PC-9 (cell line): ENCODE results near the gene GNL1. TPM values are rescaled to one million over a fixed set of nuclear protein-coding genes. Genes with fewer than 3 reads are reported as not detected.
A peak's percentile ranks its signal among the peaks of the same experiment; 100 is the strongest.

Experiments used
- BruUV-seq: library from RNA; stranded (reverse); fragments of 400-500 nt; replicated peaks from 2 replicates; lab custom pipeline; 2021; lab: Mats Ljungman, UMichigan
- CTCF ChIA-PET: fragments of 300-600 bp; sonication (Branson Sonifier 250); formaldehyde crosslinking; loops from one replicate; lab custom pipeline; 2022; ENCODE audit warnings: antibody characterized with exemption; lab: Charles Lee
- POLR2A ChIA-PET: fragments of 300-600 bp; sonication (Branson Sonifier 250); formaldehyde crosslinking; loops from one replicate; lab custom pipeline; 2022; ENCODE audit warnings: antibody characterized with exemption; ENCODE audit not compliant: unreplicated experiment; lab: Charles Lee
- DNase-seq, 2 experiments: peaks; one replicate each; pipeline versions ENCODE4 v3.0.0 to v3.0.0-alpha.2; 2015 to 2022; ENCODE audit warnings: mixed read lengths in 1 of 2
- H2AFZ ChIP-seq: fragments of 200-600 bp; sonication (generic); 2 replicates; pipeline ENCODE4 v1.8.1; 2017; ENCODE audit warnings: antibody characterized with exemption
- H3F3A ChIP-seq: fragments of 200-600 bp; sonication (generic); 2 replicates; pipeline ENCODE4 v1.8.1; 2017; ENCODE audit warnings: antibody characterized with exemption, mild to moderate bottlenecking, low read depth; ENCODE audit not compliant: insufficient read depth
- H3K27ac ChIP-seq: fragments of 200-600 bp; sonication (generic); 2 replicates; pipeline ENCODE4 v1.6.1; 2016; ENCODE audit warnings: mixed run types
- H3K27me3 ChIP-seq: fragments of 200-600 bp; sonication (generic); 2 replicates; pipeline ENCODE4 v1.6.1; 2016; ENCODE audit warnings: low read depth, mixed run types; ENCODE audit not compliant: insufficient read depth
- H3K36me3 ChIP-seq: fragments of 200-600 bp; sonication (generic); 2 replicates; pipeline ENCODE4 v1.6.1; 2016; ENCODE audit warnings: low read depth, mixed run types
- H3K4me1 ChIP-seq: fragments of 200-600 bp; sonication (generic); replicated peaks from 2 replicates; pipeline ENCODE4 v1.6.1; 2016; ENCODE audit warnings: mixed run types; ENCODE audit not compliant: insufficient read depth
- H3K4me2 ChIP-seq: fragments of 200-600 bp; sonication (generic); 2 replicates; pipeline ENCODE4 v1.6.1; 2017; ENCODE audit warnings: mixed run types
- H3K4me3 ChIP-seq: fragments of 200-600 bp; sonication (generic); 2 replicates; pipeline ENCODE4 v1.6.1; 2016; ENCODE audit warnings: mixed run types
- H3K79me2 ChIP-seq: fragments of 200-600 bp; sonication (generic); 2 replicates; pipeline ENCODE4 v1.6.1; 2017; ENCODE audit warnings: low read depth, mixed run types
- H3K9me2 ChIP-seq: fragments of 200-600 bp; sonication (generic); 2 replicates; pipeline ENCODE4 v1.8.1; 2017; ENCODE audit warnings: mild to moderate bottlenecking; ENCODE audit not compliant: insufficient read depth
- H3K9me3 ChIP-seq: fragments of 200-600 bp; sonication (generic); 2 replicates; pipeline ENCODE4 v1.8.1; 2016; ENCODE audit warnings: low read depth; ENCODE audit not compliant: insufficient read depth
- H4K20me1 ChIP-seq: fragments of 200-600 bp; sonication (generic); 2 replicates; pipeline ENCODE4 v1.8.1; 2017; ENCODE audit not compliant: insufficient read depth
- EZH2 ChIP-seq: fragments of 200-600 bp; sonication (generic); IDR thresholded peaks from 2 replicates; pipeline ENCODE4 v1.8.0; 2017; ENCODE audit warnings: antibody characterized with exemption, low read depth
- intact Hi-C: fragments of 100-400 bp; cut with micrococcal nuclease; formaldehyde crosslinking; loops from one replicate; pipeline ENCODE4 v1.10.0; 2022; ENCODE audit not compliant: unreplicated experiment
- total RNA-seq: library from RNA; stranded (reverse); gene quantifications from 2 replicates; pipeline ENCODE4 v1.2.3, GENCODE V29; 2021
- TF ChIP-seq, protein P1 (sequence below): fragments of 200-600 bp; sonication (generic); conservative IDR thresholded peaks from 2 replicates; pipeline ENCODE4 v1.6.1; 2017; ENCODE audit warnings: mixed run types, antibody characterized with exemption, mild to moderate bottlenecking, moderate library complexity

Gene GNL1
- total RNA-seq, 1 experiment from 2014 or later, result 114 TPM

DNA sequence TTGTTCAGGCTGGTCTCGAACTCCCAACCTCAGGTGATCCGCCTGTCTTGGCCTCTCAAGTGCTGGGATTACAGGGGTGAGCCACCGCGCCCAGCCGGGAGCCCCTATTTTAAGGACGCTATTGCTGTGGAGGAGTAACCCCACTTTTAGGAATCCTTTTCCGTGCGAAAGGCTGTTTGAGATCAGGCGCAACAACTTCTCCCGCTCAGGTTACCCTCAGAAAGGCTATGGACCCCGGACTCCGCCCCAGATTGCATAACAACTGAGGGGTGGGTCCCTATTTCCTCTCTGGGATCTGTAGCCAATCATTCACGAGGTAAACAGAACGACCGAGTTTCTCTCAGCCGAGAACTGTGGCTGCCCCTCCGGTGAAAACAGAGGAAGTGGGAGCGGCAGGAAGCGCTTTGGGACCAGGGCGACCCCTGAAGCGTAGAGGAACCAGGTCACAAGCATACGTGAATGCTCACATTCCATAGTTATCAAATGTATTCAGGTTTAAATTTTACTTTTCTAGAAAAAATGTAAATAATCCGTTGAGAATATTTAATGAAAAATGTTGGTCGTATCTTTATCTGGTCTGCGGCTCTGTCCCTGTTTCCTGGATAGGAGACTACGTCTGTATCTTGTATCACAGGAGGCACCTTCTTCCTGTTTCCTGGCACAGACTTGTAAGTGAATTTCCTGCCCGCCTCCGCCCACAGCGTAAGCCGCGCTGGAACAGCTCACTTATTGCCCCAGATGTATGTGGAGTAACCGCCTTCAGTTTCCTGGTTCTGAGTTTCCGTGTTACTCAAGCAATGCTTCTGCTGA lies 40.1 kb downstream of the GNL1 start:
- peak overlapping the region; percentile 58 for H3K4me3 ChIP-seq
- CTCF ChIA-PET, result interaction anchor here (0.6 to 0.7 kb wide), 3 partner anchors 9 to 29 kb away, joined by 3 to 9 read pairs (median 6); no protein-coding TSS in a partner anchor
- H3K4me2 ChIP-seq, result peak overlapping the region; percentile 79
- peaks cover 15% of the 10 kb centered on the region for H3K4me1 ChIP-seq
- TF ChIP-seq, protein P1, sequence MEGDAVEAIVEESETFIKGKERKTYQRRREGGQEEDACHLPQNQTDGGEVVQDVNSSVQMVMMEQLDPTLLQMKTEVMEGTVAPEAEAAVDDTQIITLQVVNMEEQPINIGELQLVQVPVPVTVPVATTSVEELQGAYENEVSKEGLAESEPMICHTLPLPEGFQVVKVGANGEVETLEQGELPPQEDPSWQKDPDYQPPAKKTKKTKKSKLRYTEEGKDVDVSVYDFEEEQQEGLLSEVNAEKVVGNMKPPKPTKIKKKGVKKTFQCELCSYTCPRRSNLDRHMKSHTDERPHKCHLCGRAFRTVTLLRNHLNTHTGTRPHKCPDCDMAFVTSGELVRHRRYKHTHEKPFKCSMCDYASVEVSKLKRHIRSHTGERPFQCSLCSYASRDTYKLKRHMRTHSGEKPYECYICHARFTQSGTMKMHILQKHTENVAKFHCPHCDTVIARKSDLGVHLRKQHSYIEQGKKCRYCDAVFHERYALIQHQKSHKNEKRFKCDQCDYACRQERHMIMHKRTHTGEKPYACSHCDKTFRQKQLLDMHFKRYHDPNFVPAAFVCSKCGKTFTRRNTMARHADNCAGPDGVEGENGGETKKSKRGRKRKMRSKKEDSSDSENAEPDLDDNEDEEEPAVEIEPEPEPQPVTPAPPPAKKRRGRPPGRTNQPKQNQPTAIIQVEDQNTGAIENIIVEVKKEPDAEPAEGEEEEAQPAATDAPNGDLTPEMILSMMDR, result no peak
- no peak for TF ChIP-seq EZH2
- H3F3A ChIP-seq, result peaks cover 27% of the 10 kb centered on the region
- POLR2A ChIA-PET, result interaction anchor here (0.5 to 0.7 kb wide), 7 partner anchors 12 to 597 kb away, joined by 3 to 35 read pairs (median 10); no protein-coding TSS in a partner anchor
- no peaks in the 10 kb centered on the region for H4K20me1 ChIP-seq
- peak overlapping the region; percentile 96 for H3K27ac ChIP-seq
- H3K9me3 ChIP-seq, result no peaks in the 10 kb centered on the region
- no peaks in the 10 kb centered on the region for H3K27me3 ChIP-seq
- no peaks in the 10 kb centered on the region for H3K9me2 ChIP-seq
- intact Hi-C loops, result loop anchor here (1.0 kb wide), 1 partner anchor 20 kb away; no protein-coding TSS in a partner anchor
- H3K79me2 ChIP-seq, result no peaks in the 10 kb centered on the region
- H3K36me3 ChIP-seq, result no peaks in the 10 kb centered on the region
- H2AFZ ChIP-seq, result peak overlapping the region; percentile 78
- DNase-seq, result peak; percentile 87 to 96
- BruUV-seq, result TSS peak; percentile 97

DNA sequence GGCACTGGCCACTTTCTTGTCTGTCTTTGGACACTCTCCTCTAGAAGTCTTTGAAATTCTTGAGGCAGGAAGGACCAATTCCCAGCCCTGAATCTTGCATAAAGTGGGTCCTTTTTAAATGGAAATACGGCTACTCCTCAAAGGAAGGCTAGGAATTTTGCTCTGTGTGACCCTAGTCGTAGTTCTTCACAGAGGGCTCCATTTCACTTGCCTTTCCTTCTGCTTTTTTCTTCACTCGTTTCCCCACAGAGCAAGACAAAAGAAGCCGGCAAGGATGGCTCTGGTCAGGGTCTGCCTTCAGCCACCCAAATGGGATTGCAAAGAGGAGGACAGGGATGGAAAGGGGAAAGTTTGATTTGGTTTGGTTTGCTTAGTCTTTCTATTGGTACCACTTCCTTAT lies 41.2 kb downstream of the GNL1 start:
- no peak overlapping the region for H2AFZ ChIP-seq
- H3K27me3 ChIP-seq, result no peaks in the 10 kb centered on the region
- TSS peak; percentile 67 for BruUV-seq
- intact Hi-C loops, result no loop called here
- no peaks in the 10 kb centered on the region for H3K9me3 ChIP-seq
- H3K4me1 ChIP-seq, result peaks cover 5% of the 10 kb centered on the region
- no peak overlapping the region for H3K4me2 ChIP-seq
- ChIA-PET CTCF (no interaction called here), POLR2A (no interaction called here)
- no peak overlapping the region for H3K4me3 ChIP-seq
- peaks cover 19% of the 10 kb centered on the region for H3F3A ChIP-seq
- no peaks in the 10 kb centered on the region for H3K79me2 ChIP-seq
- no peak overlapping the region for H3K27ac ChIP-seq
- no peaks in the 10 kb centered on the region for H3K9me2 ChIP-seq
- no peak for DNase-seq
- no peaks in the 10 kb centered on the region for H3K36me3 ChIP-seq
- H4K20me1 ChIP-seq, result no peaks in the 10 kb centered on the region
- TF ChIP-seq EZH2, result no peak
- TF ChIP-seq, protein P1, result no peak

DNA sequence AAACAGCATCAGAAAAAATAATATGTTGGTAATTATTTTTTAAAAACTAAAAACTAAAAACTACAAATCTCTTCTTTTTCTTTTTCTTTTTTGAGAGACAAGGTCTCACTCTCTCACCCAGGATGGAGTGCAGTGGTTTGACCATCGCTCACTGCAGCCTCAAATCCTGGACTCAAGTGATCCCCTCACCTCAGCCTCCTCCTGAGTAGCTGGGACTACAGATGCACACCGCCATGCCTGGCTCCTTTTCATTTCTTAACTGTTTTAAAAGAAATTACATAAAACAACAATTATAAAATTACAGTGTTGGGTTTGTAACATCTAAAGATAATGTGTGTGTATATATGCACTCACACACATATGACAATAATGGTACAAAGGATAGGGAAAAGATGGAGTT lies 42.8 kb downstream of the GNL1 start:
- H3K9me2 ChIP-seq, result no peaks in the 10 kb centered on the region
- BruUV-seq, result no TSS peak
- H3K27ac ChIP-seq, result no peak overlapping the region
- ChIA-PET CTCF (interaction anchor here (0.6 kb wide), 1 partner anchor 556 kb away, joined by 4 read pairs; no protein-coding TSS in a partner anchor), POLR2A (no interaction called here)
- TF ChIP-seq EZH2, result no peak
- TF ChIP-seq, protein P1, result no peak
- no peaks in the 10 kb centered on the region for H3K79me2 ChIP-seq
- no peaks in the 10 kb centered on the region for H3K9me3 ChIP-seq
- DNase-seq, result no peak
- peaks cover 9% of the 10 kb centered on the region; the same call in 1 of the 2 replicates for H3K4me1 ChIP-seq
- no peak overlapping the region for H2AFZ ChIP-seq
- peaks cover 19% of the 10 kb centered on the region for H3F3A ChIP-seq
- intact Hi-C loops, result no loop called here
- no peaks in the 10 kb centered on the region for H3K36me3 ChIP-seq
- H3K4me3 ChIP-seq, result no peak overlapping the region
- H3K4me2 ChIP-seq, result no peak overlapping the region
- H3K27me3 ChIP-seq, result no peaks in the 10 kb centered on the region
- H4K20me1 ChIP-seq, result no peaks in the 10 kb centered on the region
